ENCODE data around the gene ADCY3.

DNA sequence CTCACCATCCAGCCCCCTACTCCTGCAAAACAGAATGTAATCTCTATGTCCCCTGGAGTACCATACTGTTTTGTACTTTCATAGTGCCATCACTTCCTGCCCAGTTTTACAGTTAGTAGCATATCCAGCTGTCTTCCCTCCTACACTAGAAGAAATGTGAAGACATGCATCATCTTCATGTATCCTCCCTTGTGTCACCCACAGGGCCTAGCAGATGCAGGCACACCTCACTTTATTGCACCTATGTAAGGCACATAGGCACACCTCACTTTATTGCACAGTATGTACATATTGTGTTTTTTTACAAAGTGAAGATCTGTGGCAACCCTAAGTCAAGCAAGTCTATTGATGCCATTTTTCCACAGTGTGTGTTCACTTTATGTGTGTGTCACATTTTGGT, 39.7 kb upstream of the ADCY3 start:
- TF ChIP-seq POLR2A (conservative IDR thresholded peaks at IDR 0.05) (no peak), ZNF217 (CRISPR knock-in tag; IDR thresholded peaks at IDR 0.05) (no peak), ZC3H11A (IDR thresholded peaks at IDR 0.05; ENCODE audit: low read depth, low read length) (no peak), CAMTA2 (CRISPR knock-in tag; conservative IDR thresholded peaks at IDR 0.05) (no peak), CBX1 (IDR thresholded peaks at IDR 0.05; ENCODE audit: low read depth) (no peak), HCFC1 (IDR thresholded peaks at IDR 0.05; ENCODE audit: low read depth, low read length) (no peak), POLR2AphosphoS2 (IDR thresholded peaks at IDR 0.05; ENCODE audit: low read length) (no peak), SMARCB1 (IDR thresholded peaks at IDR 0.05; ENCODE audit: insufficient read length, low read depth) (no peak), SPI1 (IDR thresholded peaks at IDR 0.05; ENCODE audit: borderline replicate concordance, low read depth, low read length) (no peak), SP2 (IDR thresholded peaks at IDR 0.05; ENCODE audit: extremely low read depth, low read depth, low read length, poor library complexity, severe bottlenecking) (no peak), RHOXF2B (CRISPR knock-in tag; conservative IDR thresholded peaks at IDR 0.05) (no peak)
- TF ChIP-seq, protein P1, sequence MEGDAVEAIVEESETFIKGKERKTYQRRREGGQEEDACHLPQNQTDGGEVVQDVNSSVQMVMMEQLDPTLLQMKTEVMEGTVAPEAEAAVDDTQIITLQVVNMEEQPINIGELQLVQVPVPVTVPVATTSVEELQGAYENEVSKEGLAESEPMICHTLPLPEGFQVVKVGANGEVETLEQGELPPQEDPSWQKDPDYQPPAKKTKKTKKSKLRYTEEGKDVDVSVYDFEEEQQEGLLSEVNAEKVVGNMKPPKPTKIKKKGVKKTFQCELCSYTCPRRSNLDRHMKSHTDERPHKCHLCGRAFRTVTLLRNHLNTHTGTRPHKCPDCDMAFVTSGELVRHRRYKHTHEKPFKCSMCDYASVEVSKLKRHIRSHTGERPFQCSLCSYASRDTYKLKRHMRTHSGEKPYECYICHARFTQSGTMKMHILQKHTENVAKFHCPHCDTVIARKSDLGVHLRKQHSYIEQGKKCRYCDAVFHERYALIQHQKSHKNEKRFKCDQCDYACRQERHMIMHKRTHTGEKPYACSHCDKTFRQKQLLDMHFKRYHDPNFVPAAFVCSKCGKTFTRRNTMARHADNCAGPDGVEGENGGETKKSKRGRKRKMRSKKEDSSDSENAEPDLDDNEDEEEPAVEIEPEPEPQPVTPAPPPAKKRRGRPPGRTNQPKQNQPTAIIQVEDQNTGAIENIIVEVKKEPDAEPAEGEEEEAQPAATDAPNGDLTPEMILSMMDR (IDR thresholded peaks at IDR 0.05 in 2 of 3, conservative IDR thresholded peaks at IDR 0.05 in 1 of 3; ENCODE audit: insufficient read depth in 2 of 3, low read depth in 1 of 3, low read length in 3 of 3) = no peak
- TF ChIP-seq, protein P2, sequence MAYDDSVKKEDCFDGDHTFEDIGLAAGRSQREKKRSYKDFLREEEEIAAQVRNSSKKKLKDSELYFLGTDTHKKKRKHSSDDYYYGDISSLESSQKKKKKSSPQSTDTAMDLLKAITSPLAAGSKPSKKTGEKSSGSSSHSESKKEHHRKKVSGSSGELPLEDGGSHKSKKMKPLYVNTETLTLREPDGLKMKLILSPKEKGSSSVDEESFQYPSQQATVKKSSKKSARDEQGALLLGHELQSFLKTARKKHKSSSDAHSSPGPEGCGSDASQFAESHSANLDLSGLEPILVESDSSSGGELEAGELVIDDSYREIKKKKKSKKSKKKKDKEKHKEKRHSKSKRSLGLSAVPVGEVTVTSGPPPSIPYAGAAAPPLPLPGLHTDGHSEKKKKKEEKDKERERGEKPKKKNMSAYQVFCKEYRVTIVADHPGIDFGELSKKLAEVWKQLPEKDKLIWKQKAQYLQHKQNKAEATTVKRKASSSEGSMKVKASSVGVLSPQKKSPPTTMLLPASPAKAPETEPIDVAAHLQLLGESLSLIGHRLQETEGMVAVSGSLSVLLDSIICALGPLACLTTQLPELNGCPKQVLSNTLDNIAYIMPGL (CRISPR knock-in tag; IDR thresholded peaks at IDR 0.05) = no peak
